ENCODE results near the gene LRRC8C.

The LRRC8C gene

GRCh38 chr1:89635825-89636815 lies 3.2 kb downstream of the LRRC8C start:
- no peak for DNase-seq

GRCh38 chr1:89637496-89637895 lies 4.6 kb downstream of the LRRC8C start:
- DNase-seq, result no peak

DNA sequence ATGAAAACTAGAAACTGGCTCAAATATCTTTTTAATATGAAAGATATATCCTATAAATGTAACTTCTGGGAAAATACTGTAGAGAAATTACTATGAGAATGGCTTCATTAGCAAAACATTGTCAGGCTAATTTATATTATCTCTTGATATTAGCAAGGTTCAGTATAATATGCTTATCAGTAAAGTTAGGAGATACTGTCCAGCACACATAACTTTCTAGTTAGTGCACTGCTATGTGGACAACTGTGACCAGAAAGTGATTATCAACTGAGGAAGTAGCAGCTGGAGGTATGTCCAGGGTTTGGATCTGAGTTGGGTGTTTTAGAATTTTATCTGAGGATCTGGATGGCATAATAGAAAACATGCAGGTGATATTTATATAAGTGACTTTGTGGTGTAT lies 7.5 kb downstream of the LRRC8C start:
- no peak for DNase-seq

DNA sequence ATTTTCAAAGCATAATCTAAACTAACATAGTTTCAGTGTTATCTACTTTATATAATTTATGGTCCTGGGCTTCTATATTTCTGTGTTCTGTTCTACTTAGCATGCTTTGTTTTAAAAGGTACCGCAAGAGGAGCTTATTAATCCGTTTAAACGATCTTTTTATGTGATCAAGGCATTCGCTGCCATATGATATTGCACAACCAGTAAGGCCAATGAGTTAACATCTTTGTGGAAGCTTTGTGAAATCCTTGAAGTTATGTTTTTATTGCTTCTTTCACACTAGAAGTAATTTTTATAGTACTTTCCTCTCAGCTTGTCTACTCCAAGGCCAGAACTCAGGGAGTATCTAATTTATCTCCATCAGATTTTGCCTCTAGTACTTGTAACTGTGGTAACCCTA lies 8.9 kb downstream of the LRRC8C start:
- no peak for DNase-seq

- DNase-seq, result no peak
Measured at GRCh38 chr1:89643577-89643976, 10.7 kb downstream of the LRRC8C start.

DNA sequence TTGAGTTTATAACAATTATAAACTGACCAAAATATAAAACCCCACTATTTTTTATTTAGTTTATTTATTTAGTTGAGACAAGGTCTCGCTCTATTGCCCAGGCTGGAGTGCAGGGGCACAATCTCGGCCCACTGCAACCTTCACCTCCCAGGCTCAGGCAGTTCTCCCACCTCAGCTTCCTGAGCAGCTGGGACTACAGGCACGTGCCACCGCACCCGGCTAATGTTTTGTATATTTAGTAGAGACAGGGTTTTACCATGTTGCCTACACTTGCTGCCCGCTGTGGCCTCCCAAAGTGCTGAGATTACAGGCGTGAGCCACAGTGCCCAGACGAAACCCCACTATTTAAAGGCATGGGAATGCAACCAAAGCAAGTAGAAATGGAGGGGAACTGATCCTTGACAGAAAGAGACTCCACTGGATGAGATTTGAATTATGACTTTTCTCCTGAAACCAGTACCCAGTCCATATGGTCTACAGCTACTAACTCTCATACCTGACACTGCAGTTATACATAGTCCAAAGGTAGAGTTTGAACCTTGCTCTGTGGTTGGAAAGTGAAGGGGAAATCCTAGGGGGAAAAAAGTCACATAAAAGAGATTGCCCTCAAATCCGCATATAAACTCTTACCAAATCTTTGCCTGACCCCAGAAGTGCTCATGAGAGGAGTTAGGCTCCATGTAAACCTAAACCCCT lies 11.3 kb downstream of the LRRC8C start:
- DNase-seq, result no peak

GRCh38 chr1:89646259-89646658 lies 13.3 kb downstream of the LRRC8C start:
- no peak for DNase-seq

- no peak for DNase-seq
Measured at GRCh38 chr1:89649783-89650182, 16.9 kb downstream of the LRRC8C start.

DNA sequence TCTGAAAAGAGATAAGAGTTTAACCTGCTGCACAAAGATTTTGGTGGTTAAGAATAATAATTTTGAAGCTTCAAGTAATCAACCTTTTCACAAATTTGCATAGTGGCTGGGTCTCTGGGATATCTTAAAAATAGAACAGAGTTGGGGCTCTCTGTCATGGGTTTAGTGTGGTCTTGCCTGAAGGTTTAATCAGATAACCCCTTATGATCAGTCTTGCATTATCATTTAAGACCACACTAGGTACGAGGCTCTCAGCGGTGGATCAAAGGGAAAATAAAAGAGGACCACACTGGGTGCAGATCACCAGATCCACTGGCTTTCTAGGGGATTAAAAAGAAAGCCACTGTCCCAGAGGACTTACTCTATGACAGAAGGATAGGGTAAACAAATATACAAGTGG lies 19.5 kb downstream of the LRRC8C start:
- DNase-seq, result no peak

GRCh38 chr1:89657886-89658285 lies 25.0 kb downstream of the LRRC8C start:
- DNase-seq, result no peak

GRCh38 chr1:89659322-89660081 lies 26.6 kb downstream of the LRRC8C start:
- no peak for DNase-seq

DNA sequence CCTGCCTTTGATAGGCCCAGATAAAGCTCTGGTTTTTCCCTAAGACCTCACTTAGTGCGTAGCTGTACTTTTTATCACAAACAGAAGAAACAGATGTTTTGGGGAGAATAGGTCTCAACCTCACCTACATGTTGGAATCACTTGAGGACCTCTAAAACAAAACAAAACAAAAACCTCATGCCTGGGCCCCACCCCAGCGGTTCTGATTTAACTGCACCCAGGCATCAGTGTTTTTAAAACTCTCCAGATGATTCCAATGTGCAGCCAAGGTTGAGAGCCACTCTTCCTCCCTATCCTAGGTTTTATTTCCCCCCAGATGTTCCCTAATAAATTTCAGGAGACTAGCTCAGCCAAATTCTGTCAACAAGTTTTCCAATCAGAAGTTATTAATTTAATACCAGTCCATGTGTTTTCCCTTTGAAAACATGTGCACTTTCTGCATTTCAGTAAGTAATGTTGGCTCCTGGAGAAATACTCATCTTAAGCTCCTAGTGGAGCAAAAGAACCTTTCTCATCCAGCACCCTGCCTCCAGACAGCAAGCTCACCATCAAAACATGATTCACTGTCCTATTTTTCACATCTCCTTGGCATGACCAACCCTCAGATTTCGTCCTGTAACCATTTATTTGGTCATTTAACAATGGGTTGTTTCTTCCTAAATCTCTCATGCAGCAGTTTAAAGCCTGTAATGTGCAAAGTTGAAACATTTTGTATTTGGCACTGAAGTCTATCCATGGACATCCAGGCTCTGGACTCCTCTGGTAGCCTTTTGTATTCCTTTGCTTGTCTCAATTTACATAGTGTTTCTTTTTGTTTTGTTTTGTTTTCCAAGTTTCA lies 27.5 kb downstream of the LRRC8C start:
- no peak for DNase-seq

DNA sequence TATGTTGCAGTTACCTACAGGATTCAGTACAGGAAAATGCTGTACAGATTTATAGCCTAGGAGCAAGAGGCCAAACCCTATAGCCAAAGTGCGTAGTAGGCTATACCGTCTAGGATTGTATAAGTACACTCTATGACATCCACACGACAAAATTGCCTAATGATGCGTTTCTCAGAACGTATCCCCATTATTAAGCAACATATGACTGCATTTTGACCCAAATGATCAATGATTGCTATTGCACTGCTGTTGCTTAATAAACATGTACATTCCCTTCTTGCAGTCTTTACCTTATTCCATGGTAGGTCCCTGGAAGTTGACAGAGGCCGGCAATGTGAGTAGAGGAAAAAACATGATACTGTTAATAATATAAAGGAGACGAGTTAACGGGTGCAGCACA lies 33.0 kb downstream of the LRRC8C start:
- no peak for DNase-seq

DNA sequence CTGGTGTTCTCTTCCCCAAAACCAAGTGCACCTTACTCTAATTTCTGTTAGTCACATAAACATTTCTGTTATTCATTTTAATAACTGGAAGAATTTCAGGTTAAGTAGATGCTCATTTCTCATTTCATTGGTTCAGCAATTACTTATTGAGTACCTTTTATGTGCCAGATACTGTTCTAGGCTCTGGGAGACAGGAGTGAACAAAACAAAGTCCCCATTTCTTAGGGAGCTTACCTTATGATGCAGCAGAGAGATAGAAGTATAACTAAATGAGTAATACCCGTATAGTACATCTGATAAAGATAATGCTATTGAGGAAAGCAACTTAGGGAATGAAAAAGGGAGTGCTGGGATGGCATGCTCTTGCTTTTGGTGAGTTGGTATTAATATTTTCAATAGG lies 33.7 kb downstream of the LRRC8C start:
- no peak for DNase-seq

DNA sequence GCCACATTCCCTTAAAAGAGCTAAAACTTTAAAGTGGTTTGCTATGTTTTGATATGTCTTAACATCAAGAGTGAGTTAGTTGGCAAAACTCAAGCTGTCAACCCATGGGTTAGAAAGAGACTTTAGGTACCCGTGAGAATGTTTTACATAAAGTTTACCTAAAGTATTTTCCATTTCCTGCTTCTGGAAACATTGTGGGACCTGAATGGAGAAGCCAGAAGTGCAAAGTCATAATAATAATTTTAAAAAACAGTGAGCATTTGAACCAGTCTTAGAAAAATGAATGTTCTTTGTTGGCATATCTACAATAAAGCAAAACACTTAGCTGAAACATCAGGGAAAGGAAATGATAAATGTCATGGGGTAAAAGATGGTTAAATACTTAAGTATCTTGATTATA lies 34.8 kb downstream of the LRRC8C start:
- DNase-seq, result no peak

GRCh38 chr1:89668961-89669360 lies 36.0 kb downstream of the LRRC8C start:
- DNase-seq, result no peak

GRCh38 chr1:89669441-89669840 lies 36.5 kb downstream of the LRRC8C start:
- peak; percentile 3 for DNase-seq

GRCh38 chr1:89670163-89670562 lies 37.2 kb downstream of the LRRC8C start:
- DNase-seq, result peak; percentile 92

DNA sequence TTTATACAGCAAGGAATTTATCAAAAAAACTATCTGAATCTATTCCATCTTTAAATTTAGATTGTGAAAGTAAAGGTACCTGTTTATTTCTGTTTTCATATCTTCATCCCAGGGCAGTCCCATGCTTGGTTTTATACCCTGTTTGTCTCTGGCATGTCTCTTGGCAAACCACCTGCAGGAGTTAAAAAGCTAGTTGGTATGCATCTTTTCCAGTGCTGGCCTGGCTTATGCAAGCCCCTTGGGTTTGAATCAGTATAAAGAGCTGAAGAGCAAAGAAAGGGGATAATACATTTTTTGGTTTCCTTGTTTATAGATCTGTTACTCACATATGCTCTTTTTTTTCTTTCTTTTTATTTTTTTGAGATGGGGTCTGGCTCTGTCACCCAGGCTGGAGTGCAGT lies 37.8 kb downstream of the LRRC8C start:
- DNase-seq, result no peak

- DNase-seq, result no peak
Measured at GRCh38 chr1:89671775-89672488, 39.0 kb downstream of the LRRC8C start.

GRCh38 chr1:89672489-89673183 lies 39.7 kb downstream of the LRRC8C start:
- no peak for DNase-seq

All from SIG-M5 (cell line).